Endothelial cell of umbilical vein (primary cell): Measurements from ENCODE around the gene DLX1. TPM values are rescaled to one million over a fixed set of nuclear protein-coding genes. Genes with fewer than 3 reads are reported as not detected.

Experiments
- BruUV-seq: library from RNA; stranded (reverse); fragments of 400-500 nt; replicated peaks from 2 replicates; lab custom pipeline; 2021; lab: Mats Ljungman, UMichigan
- CTCF ChIA-PET: fragments of 300-600, 350-600 bp; sonication (Branson Sonifier 250); formaldehyde crosslinking; loops from one replicate; lab custom pipeline; 2021; ENCODE audit warnings: antibody characterized with exemption, inconsistent platforms; lab: Charles Lee
- POLR2A ChIA-PET: fragments of 300-600, 350-600 bp; sonication (Branson Sonifier 250); formaldehyde crosslinking; loops from one replicate; lab custom pipeline; 2021; ENCODE audit warnings: antibody characterized with exemption, inconsistent platforms; lab: Charles Lee
- DNase-seq: peaks from one replicate; pipeline ENCODE4 v3.0.0-alpha.2; 2011; ENCODE audit warnings: low read depth, low spot score
- FAIRE-seq: peaks from 2 replicates; lab custom pipeline; 2011; peaks lifted over from hg19 to GRCh38; lab: Jason Lieb, UNC
- H2AFZ ChIP-seq: 2 replicates; pipeline ENCODE4 v1.6.0; 2012; ENCODE audit warnings: low read depth, low read length, control low read depth, inconsistent platforms
- H3K27ac ChIP-seq: 2 replicates; pipeline ENCODE4 v1.5.1; 2011; ENCODE audit warnings: low read depth, mild to moderate bottlenecking, control low read depth, low read length, moderate library complexity; ENCODE audit not compliant: insufficient read depth
- H3K27me3 ChIP-seq, 2 experiments: 2 replicates each; pipeline versions ENCODE4 v1.6.0 to v1.6.1; 2011; ENCODE audit warnings: low read length in 2 of 2, mixed read lengths in 1 of 2; ENCODE audit not compliant: control insufficient read depth in 2 of 2, insufficient read depth in 2 of 2
- H3K36me3 ChIP-seq, 2 experiments: 2 replicates in 1 of 2; 3 replicates in 1 of 2; pipeline ENCODE4 v1.5.1; 2011; ENCODE audit warnings: low read length in 2 of 2, mild to moderate bottlenecking in 1 of 2, moderate library complexity in 1 of 2; ENCODE audit not compliant: control insufficient read depth in 2 of 2, insufficient read depth in 2 of 2; ENCODE audit errors: extremely low read depth in 1 of 2
- H3K4me1 ChIP-seq: 3 replicates; pipeline ENCODE4 v1.5.1; 2011; ENCODE audit warnings: mild to moderate bottlenecking, low read length; ENCODE audit not compliant: control insufficient read depth, insufficient read depth; ENCODE audit errors: extremely low read depth
- H3K4me2 ChIP-seq: 2 replicates; pipeline ENCODE4 v1.6.1; 2011; ENCODE audit warnings: low read length, control low read depth, mixed read lengths; ENCODE audit not compliant: insufficient read depth
- H3K4me3 ChIP-seq, 3 experiments: fragments of 200-600 bp in 1 of 3; sonication (generic), shearing (Covaris generic) in 1 of 3; replicated peaks in 1 of 3; 2 replicates each; pipeline ENCODE4 v1.5.1; 2011 to 2016; ENCODE audit warnings: control low read depth in 3 of 3, low read length in 3 of 3, mild to moderate bottlenecking in 2 of 3, inconsistent platforms in 1 of 3, low read depth in 1 of 3, moderate library complexity in 1 of 3; ENCODE audit not compliant: insufficient read depth in 1 of 3
- H3K79me2 ChIP-seq: 2 replicates; pipeline ENCODE4 v1.6.0; 2012; ENCODE audit warnings: low read length, inconsistent platforms; ENCODE audit not compliant: control insufficient read depth, insufficient read depth
- H3K9ac ChIP-seq: replicated peaks from 2 replicates; pipeline ENCODE3; 2011; ENCODE audit warnings: low read length, control low read depth; ENCODE audit not compliant: insufficient read depth; ENCODE audit errors: extremely low read depth
- H3K9me1 ChIP-seq: replicated peaks from 3 replicates; pipeline ENCODE4 v1.6.0; 2011; ENCODE audit warnings: mild to moderate bottlenecking, low read length; ENCODE audit not compliant: control insufficient read depth, insufficient read depth; ENCODE audit errors: extremely low read depth
- H3K9me3 ChIP-seq: replicated peaks from 2 replicates; pipeline ENCODE4 v1.5.1; 2012; ENCODE audit warnings: low read length, inconsistent platforms; ENCODE audit not compliant: control insufficient read depth, insufficient read depth
- H4K20me1 ChIP-seq: replicated peaks from 2 replicates; pipeline ENCODE3; 2011; ENCODE audit warnings: mild to moderate bottlenecking, low read length; ENCODE audit not compliant: control insufficient read depth, insufficient read depth; ENCODE audit errors: extremely low read depth
- EZH2 ChIP-seq: IDR thresholded peaks from 2 replicates; pipeline ENCODE4 v1.6.1; 2012; ENCODE audit warnings: borderline replicate concordance, low read depth, mild to moderate bottlenecking, moderate library complexity, low read length, inconsistent platforms; ENCODE audit not compliant: severe bottlenecking
- FOS ChIP-seq: IDR thresholded peaks from 2 replicates; pipeline ENCODE4 v1.6.1; 2011; ENCODE audit warnings: mild to moderate bottlenecking, low read length, moderate library complexity, borderline replicate concordance; ENCODE audit not compliant: insufficient read depth
- GATA2 ChIP-seq: IDR thresholded peaks from 2 replicates; pipeline ENCODE4 v1.7.0; 2011; ENCODE audit warnings: low read depth, mild to moderate bottlenecking, moderate library complexity, mixed read lengths, low read length; ENCODE audit not compliant: insufficient read length, insufficient read depth
- JUN ChIP-seq: IDR thresholded peaks from 2 replicates; pipeline ENCODE4 v1.6.1; 2011; ENCODE audit warnings: borderline replicate concordance, low read depth; ENCODE audit not compliant: insufficient read length, insufficient read depth
- MYC ChIP-seq: IDR thresholded peaks from one replicate; pipeline ENCODE4 v1.6.1; 2011; ENCODE audit warnings: mild to moderate bottlenecking, low read depth, low read length
- POLR2A ChIP-seq: IDR thresholded peaks from 2 replicates; pipeline ENCODE4 v1.6.1; 2012; ENCODE audit warnings: low read depth, mild to moderate bottlenecking, control low read depth, low read length
- POLR2AphosphoS5 ChIP-seq: IDR thresholded peaks from 2 replicates; pipeline ENCODE4 v1.6.1; 2012; ENCODE audit warnings: low read depth, mild to moderate bottlenecking, control low read depth, low read length, moderate library complexity; ENCODE audit not compliant: insufficient read depth
- dilution Hi-C: fragments of 300-500 bp; cut with MboI; formaldehyde crosslinking; loops from one replicate; pipeline ENCODE4 v1.15.0; 2019; ENCODE audit warnings: low sequenced_read_pairs; ENCODE audit not compliant: extremely low pct_ligation_motif_present
- intact Hi-C: fragments of 100-400 bp; cut with micrococcal nuclease; formaldehyde crosslinking; loops from one replicate; pipeline ENCODE4 v1.10.0; 2022
- polyA plus RNA-seq, 4 experiments: library from polyadenylated mRNA; depleted of rRNA in 3 of 4; stranded (reverse) in 3 of 4; unstranded in 1 of 4; fragments of >200 nt; gene quantifications; 2 replicates each; pipeline versions ENCODE4 v1.2.1 to v1.2.3, GENCODE V29; 2011 to 2012; ENCODE audit warnings: missing spikeins in 1 of 4
- total RNA-seq: library from RNA; stranded (reverse); gene quantifications from 2 replicates; pipeline ENCODE4 v1.2.3, GENCODE V29; 2021
- TF ChIP-seq, protein P1 (sequence below): IDR thresholded peaks from 2 replicates; pipeline ENCODE4 v1.6.1; 2011; ENCODE audit not compliant: insufficient read depth, insufficient read length
- TF ChIP-seq, protein P2 (sequence below), 2 donors: IDR thresholded peaks; 1 replicate in 1 of 2; 2 replicates in 1 of 2; pipeline ENCODE4 v1.5.1; 2011; ENCODE audit warnings: low read length in 2 of 2, mild to moderate bottlenecking in 2 of 2, moderate library complexity in 2 of 2, control low read depth in 1 of 2, inconsistent platforms in 1 of 2, low read depth in 1 of 2; ENCODE audit not compliant: insufficient read depth in 1 of 2; ENCODE audit errors: extremely low read depth in 1 of 2

DLX1 gene
- total and polyA plus RNA-seq, 2 donors (not counting 3 experiments of a cell fraction or from before 2014, with no cell fraction given) = 0.12 TPM; not detected in 1

DNA sequence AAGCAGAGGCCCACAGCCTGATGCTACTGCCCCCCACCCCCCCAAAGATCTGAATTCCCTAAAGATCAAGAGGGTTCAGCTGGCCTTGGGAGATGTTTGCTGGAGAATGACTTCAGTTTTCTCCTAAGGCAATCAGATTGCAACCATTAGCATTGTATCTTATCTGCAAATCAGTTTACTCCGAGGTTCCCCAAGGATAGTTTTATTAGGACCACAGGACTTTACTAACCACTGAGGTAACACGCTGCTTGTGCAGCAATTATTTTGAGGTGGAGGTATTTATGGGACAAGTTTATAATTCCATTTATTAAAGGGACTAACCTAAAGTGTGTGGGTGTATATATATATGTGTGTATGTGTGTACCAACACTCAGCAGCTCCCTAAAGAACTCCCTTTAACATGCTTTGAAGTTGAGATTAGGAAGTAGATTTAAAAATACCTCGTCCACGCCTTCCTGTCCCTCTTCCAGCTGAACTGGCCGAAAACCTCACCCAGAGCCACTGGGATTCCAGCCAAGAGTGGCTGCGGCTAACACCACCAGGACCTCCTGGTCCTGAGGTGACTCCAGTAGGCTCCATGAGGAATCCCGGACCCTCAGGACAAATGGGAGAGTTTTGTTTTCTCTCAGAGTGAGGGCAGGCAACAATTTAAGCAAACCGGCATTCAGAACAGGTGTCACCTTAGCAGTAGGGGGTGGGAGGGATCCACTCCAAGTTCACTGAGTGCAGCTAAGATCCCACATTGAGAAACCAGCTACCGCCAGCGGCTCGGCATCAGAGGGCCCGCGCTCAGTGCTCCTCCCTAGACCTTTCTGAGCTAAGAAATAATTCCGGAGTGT lies 3.0 kb upstream of the DLX1 start:
- POLR2A ChIA-PET = no interaction called here
- intact Hi-C loops (no loop called here), dilution Hi-C loops (no loop called here)
- Histone ChIP-seq H3K4me1 (peaks cover 20% of the 10 kb centered on the region), H3K9me3 (no peaks in the 10 kb centered on the region), H3K36me3 (no peaks in the 10 kb centered on the region), H3K4me3 (no peak overlapping the region), H3K4me2 (no peak overlapping the region), H3K27me3 (peaks cover 67 to 82% of the 10 kb centered on the region in 2 experiments), H4K20me1 (no peaks in the 10 kb centered on the region), H3K9ac (no peak overlapping the region), H3K9me1 (no peaks in the 10 kb centered on the region), H2AFZ (no peak overlapping the region), H3K79me2 (no peaks in the 10 kb centered on the region), H3K27ac (no peak overlapping the region)
- FAIRE-seq = no peak
- CTCF ChIA-PET = interaction anchor here (1.0 to 1.9 kb wide), 6 partner anchors 9 to 24 kb away, joined by 3 to 8 read pairs (median 4); partner anchors contain the start of gene DLX2
- BruUV-seq = no TSS peak
- TF ChIP-seq POLR2AphosphoS5 (no peak), POLR2A (no peak), EZH2 (no peak), MYC (no peak), GATA2 (no peak), JUN (no peak), FOS (no peak)
- TF ChIP-seq, protein P1, sequence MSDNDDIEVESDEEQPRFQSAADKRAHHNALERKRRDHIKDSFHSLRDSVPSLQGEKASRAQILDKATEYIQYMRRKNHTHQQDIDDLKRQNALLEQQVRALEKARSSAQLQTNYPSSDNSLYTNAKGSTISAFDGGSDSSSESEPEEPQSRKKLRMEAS = no peak
- TF ChIP-seq, protein P2, sequence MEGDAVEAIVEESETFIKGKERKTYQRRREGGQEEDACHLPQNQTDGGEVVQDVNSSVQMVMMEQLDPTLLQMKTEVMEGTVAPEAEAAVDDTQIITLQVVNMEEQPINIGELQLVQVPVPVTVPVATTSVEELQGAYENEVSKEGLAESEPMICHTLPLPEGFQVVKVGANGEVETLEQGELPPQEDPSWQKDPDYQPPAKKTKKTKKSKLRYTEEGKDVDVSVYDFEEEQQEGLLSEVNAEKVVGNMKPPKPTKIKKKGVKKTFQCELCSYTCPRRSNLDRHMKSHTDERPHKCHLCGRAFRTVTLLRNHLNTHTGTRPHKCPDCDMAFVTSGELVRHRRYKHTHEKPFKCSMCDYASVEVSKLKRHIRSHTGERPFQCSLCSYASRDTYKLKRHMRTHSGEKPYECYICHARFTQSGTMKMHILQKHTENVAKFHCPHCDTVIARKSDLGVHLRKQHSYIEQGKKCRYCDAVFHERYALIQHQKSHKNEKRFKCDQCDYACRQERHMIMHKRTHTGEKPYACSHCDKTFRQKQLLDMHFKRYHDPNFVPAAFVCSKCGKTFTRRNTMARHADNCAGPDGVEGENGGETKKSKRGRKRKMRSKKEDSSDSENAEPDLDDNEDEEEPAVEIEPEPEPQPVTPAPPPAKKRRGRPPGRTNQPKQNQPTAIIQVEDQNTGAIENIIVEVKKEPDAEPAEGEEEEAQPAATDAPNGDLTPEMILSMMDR (IDR thresholded peaks at IDR 0.05; ENCODE audit: extremely low read depth in 1 of 2, insufficient read depth in 1 of 2, low read depth in 1 of 2, low read length in 2 of 2) = no peak
- DNase-seq = no peak
